Measurements from ENCODE around the gene CIRBP. TPM values are rescaled to one million over a fixed set of nuclear protein-coding genes. Genes with fewer than 3 reads are reported as not detected.

CIRBP gene
- polyA plus RNA-seq, 1 donor, result 564 TPM

- WGBS (ENCODE audit: insufficient coverage, low lambda C conversion rate), result no CpG with 5 or more reads among the region's 16 CpGs
- H3K27me3 ChIP-seq (ENCODE audit: control insufficient read depth, insufficient read depth, low read length), result no peaks in the 10 kb centered on the region
- no peaks in the 10 kb centered on the region for H3K4me1 ChIP-seq (ENCODE audit: control insufficient read depth, insufficient read depth, low read length)
- no peak for DNase-seq
- H3K36me3 ChIP-seq (ENCODE audit: control insufficient read depth, insufficient read depth, low read length), result peaks cover 73% of the 10 kb centered on the region
- no peaks in the 10 kb centered on the region for H3K9me3 ChIP-seq (ENCODE audit: control insufficient read depth, low read depth, low read length)
- H3K27ac ChIP-seq (ENCODE audit: low read length), result no peak overlapping the region
- no peak overlapping the region for H3K4me3 ChIP-seq (ENCODE audit: low read length)
Measured at GRCh38 chr19:1224047-1224825, 44.9 kb upstream of the CIRBP start.

- no CpG with 5 or more reads among the region's 16 CpGs for WGBS (ENCODE audit: insufficient coverage, low lambda C conversion rate)
- no peaks in the 10 kb centered on the region for H3K9me3 ChIP-seq (ENCODE audit: control insufficient read depth, low read depth, low read length)
- H3K36me3 ChIP-seq (ENCODE audit: control insufficient read depth, insufficient read depth, low read length), result peaks cover 71% of the 10 kb centered on the region
- H3K27me3 ChIP-seq (ENCODE audit: control insufficient read depth, insufficient read depth, low read length), result no peaks in the 10 kb centered on the region
- no peak for DNase-seq
- H3K27ac ChIP-seq (ENCODE audit: low read length), result no peak overlapping the region
- H3K4me3 ChIP-seq (ENCODE audit: low read length), result no peak overlapping the region
- no peaks in the 10 kb centered on the region for H3K4me1 ChIP-seq (ENCODE audit: control insufficient read depth, insufficient read depth, low read length)
Measured at GRCh38 chr19:1224847-1225246, 44.3 kb upstream of the CIRBP start.

- Histone ChIP-seq H3K27ac (ENCODE audit: low read length) (no peak overlapping the region), H3K36me3 (ENCODE audit: control insufficient read depth, insufficient read depth, low read length) (peaks cover 63% of the 10 kb centered on the region), H3K4me3 (ENCODE audit: low read length) (no peak overlapping the region), H3K27me3 (ENCODE audit: control insufficient read depth, insufficient read depth, low read length) (no peaks in the 10 kb centered on the region), H3K4me1 (ENCODE audit: control insufficient read depth, insufficient read depth, low read length) (peaks cover 4% of the 10 kb centered on the region), H3K9me3 (ENCODE audit: control insufficient read depth, low read depth, low read length) (no peaks in the 10 kb centered on the region)
- no peak for DNase-seq
- no CpG with 5 or more reads among the region's 29 CpGs for WGBS (ENCODE audit: insufficient coverage, low lambda C conversion rate)
Measured at GRCh38 chr19:1225440-1226226, 43.5 kb upstream of the CIRBP start.

- peaks cover 57% of the 10 kb centered on the region for H3K36me3 ChIP-seq (ENCODE audit: control insufficient read depth, insufficient read depth, low read length)
- WGBS (ENCODE audit: insufficient coverage, low lambda C conversion rate), result no CpG with 5 or more reads among the region's 11 CpGs
Measured at GRCh38 chr19:1226227-1226518, 43.0 kb upstream of the CIRBP start.

GRCh38 chr19:1226522-1227303 lies 42.4 kb upstream of the CIRBP start:
- DNase-seq, result no peak
- Histone ChIP-seq H3K4me3 (ENCODE audit: low read length) (no peak overlapping the region), H3K27me3 (ENCODE audit: control insufficient read depth, insufficient read depth, low read length) (no peaks in the 10 kb centered on the region), H3K36me3 (ENCODE audit: control insufficient read depth, insufficient read depth, low read length) (peaks cover 53% of the 10 kb centered on the region), H3K27ac (ENCODE audit: low read length) (no peak overlapping the region), H3K9me3 (ENCODE audit: control insufficient read depth, low read depth, low read length) (no peaks in the 10 kb centered on the region), H3K4me1 (ENCODE audit: control insufficient read depth, insufficient read depth, low read length) (peaks cover 12% of the 10 kb centered on the region)
- WGBS (ENCODE audit: insufficient coverage, low lambda C conversion rate), result no CpG with 5 or more reads among the region's 50 CpGs

More at GRCh38 chr19:1226227-1226518, 43.0 kb upstream of the CIRBP start:
- no peak for DNase-seq
- Histone ChIP-seq H3K27me3 (ENCODE audit: control insufficient read depth, insufficient read depth, low read length) (no peaks in the 10 kb centered on the region), H3K9me3 (ENCODE audit: control insufficient read depth, low read depth, low read length) (no peaks in the 10 kb centered on the region), H3K27ac (ENCODE audit: low read length) (no peak overlapping the region), H3K4me1 (ENCODE audit: control insufficient read depth, insufficient read depth, low read length) (peaks cover 9% of the 10 kb centered on the region), H3K4me3 (ENCODE audit: low read length) (no peak overlapping the region)

- peaks cover 45% of the 10 kb centered on the region for H3K36me3 ChIP-seq (ENCODE audit: control insufficient read depth, insufficient read depth, low read length)
- peaks cover 19% of the 10 kb centered on the region for H3K4me1 ChIP-seq (ENCODE audit: control insufficient read depth, insufficient read depth, low read length)
- no peak for DNase-seq
- no peaks in the 10 kb centered on the region for H3K27me3 ChIP-seq (ENCODE audit: control insufficient read depth, insufficient read depth, low read length)
- no peak overlapping the region for H3K27ac ChIP-seq (ENCODE audit: low read length)
- WGBS (ENCODE audit: insufficient coverage, low lambda C conversion rate), result no CpG with 5 or more reads among the region's 56 CpGs
- no peak overlapping the region for H3K4me3 ChIP-seq (ENCODE audit: low read length)
- H3K9me3 ChIP-seq (ENCODE audit: control insufficient read depth, low read depth, low read length), result no peaks in the 10 kb centered on the region
Measured at GRCh38 chr19:1227304-1228054, 41.7 kb upstream of the CIRBP start.

GRCh38 chr19:1228161-1228957 lies 40.8 kb upstream of the CIRBP start:
- H3K4me1 ChIP-seq (ENCODE audit: control insufficient read depth, insufficient read depth, low read length), result peaks cover 28% of the 10 kb centered on the region
- no peaks in the 10 kb centered on the region for H3K27me3 ChIP-seq (ENCODE audit: control insufficient read depth, insufficient read depth, low read length)
- no peak for DNase-seq
- no peaks in the 10 kb centered on the region for H3K9me3 ChIP-seq (ENCODE audit: control insufficient read depth, low read depth, low read length)
- H3K36me3 ChIP-seq (ENCODE audit: control insufficient read depth, insufficient read depth, low read length), result peaks cover 37% of the 10 kb centered on the region
- no peak overlapping the region for H3K27ac ChIP-seq (ENCODE audit: low read length)
- no CpG with 5 or more reads among the region's 100 CpGs for WGBS (ENCODE audit: insufficient coverage, low lambda C conversion rate)
- H3K4me3 ChIP-seq (ENCODE audit: low read length), result no peak overlapping the region

- DNase-seq, result no peak
- no peak overlapping the region for H3K27ac ChIP-seq (ENCODE audit: low read length)
- H3K9me3 ChIP-seq (ENCODE audit: control insufficient read depth, low read depth, low read length), result no peaks in the 10 kb centered on the region
- no peaks in the 10 kb centered on the region for H3K27me3 ChIP-seq (ENCODE audit: control insufficient read depth, insufficient read depth, low read length)
- H3K36me3 ChIP-seq (ENCODE audit: control insufficient read depth, insufficient read depth, low read length), result peaks cover 27% of the 10 kb centered on the region
- WGBS (ENCODE audit: insufficient coverage, low lambda C conversion rate), result no CpG with 5 or more reads among the region's 158 CpGs
- H3K4me1 ChIP-seq (ENCODE audit: control insufficient read depth, insufficient read depth, low read length), result peaks cover 28% of the 10 kb centered on the region
- H3K4me3 ChIP-seq (ENCODE audit: low read length), result no peak overlapping the region
Measured at GRCh38 chr19:1229056-1229923, 39.8 kb upstream of the CIRBP start.
